SIG-M5 (cell line): ENCODE measurements around the gene FOXRED2.
"Not testable (repeated sequence)": the region's sequence is repeated elsewhere in the genome, so short reads cannot be mapped to it uniquely, and the experiment has no call there.

ENCODE experiments used
- DNase-seq: peaks from one replicate; lab custom pipeline; 2025; lab: John Stamatoyannopoulos, UW

Gene FOXRED2

DNA sequence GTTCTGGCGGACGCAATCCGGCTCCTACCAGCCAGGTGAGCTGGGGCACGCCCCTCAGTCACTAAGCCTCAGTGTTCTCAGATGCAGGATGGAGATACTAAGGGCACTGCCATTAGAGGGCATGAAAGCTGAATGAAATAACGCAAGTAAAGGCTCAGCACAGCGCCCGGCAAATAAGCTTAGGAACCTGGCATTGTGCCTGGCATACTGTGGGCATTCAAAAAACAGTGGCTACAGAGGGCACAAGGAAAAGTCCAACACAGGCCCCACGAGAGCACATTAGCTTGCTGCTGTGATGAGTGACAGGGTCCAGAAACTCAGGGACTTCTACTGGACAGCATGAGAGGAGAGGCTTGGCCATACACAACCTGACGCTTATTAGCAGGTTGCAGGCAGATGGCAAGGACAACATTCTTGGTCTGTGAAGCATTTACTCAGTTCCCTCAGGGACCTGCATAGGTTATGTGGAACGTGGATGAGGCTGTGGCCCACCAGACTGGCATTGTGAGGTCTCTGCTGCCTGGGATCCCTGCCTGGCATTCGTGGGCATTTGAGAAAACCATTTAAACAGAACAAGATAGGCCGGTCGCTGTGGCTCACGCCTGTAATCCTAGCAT lies 37.6 kb downstream of the FOXRED2 start:
- DNase-seq: no peak

DNA sequence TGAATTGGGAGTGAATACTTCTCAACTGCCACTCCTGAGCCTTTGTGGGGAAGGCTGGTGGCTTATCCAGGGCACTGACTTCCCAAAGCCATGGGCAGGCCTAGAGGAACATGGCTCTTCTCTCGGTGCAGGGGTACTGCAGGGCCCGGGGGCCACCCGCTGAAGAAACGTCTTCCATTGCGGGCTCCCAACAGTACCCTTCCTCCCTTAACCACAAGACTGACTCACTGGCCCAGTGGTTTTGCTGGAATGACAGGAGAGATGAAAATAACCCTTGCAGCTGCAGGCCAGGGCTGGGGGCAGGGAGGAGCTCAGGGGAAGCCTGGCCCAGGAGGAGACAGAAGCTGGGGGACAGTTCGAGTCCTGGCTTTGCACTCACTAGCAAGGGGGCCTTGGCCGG lies 38.9 kb downstream of the FOXRED2 start:
- DNase-seq: peak; percentile 64

DNA sequence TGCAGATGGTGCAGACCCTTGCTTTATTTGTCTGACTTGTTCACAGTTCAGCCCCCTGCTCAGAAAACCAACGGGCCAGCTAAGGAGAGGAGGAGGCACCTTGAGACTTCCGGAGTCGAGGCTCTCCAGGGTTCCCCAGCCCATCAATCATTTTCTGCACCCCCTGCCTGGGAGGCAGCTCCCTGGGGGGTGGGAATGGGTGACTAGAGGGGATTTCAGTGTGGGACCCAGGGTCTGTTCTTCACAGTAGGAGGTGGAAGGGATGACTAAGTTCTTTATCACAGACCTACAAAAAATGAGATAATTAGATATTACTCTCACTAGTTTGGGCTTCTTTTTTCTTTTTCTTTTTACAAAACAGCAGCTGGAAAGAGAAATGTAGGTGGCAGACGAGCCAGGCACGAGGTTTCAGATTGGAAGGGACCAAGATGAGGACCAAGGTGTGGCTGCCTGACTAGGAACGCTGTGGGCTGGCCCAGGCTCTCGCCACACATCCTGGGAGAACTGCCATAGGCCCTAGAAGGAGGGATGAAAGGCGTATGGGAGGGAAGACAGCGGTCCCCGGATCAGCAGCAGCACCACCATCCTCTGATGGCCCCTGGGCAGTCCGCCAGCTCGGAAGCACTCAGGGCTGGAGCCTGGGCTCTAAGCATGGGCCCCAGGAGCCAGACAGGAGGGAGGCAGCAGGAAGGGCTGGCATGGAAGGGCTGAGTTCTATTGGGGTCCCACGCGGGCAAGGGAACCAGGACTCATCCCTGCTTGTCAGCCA lies 39.6 kb downstream of the FOXRED2 start:
- DNase-seq: no peak

DNA sequence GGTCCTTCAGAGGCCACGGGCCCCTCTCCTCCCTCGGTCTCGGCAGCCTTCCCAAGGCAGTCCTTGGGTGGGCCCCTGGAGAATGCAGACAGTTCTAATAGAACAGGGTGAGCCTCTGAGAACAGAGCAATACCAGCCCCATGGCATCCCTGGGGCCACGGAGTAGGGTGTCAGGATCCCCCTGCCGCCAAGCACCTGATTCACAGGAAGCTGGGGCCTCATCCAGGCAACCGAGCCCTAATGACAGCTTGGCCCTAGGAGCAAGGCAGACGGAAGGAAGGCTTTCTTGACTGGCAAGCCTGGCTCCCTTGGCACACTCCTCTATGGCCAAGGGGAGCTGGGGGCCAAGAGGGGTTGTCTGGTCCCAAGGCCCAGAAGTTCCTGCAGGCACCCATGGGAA lies 40.6 kb downstream of the FOXRED2 start:
- no peak for DNase-seq

DNA sequence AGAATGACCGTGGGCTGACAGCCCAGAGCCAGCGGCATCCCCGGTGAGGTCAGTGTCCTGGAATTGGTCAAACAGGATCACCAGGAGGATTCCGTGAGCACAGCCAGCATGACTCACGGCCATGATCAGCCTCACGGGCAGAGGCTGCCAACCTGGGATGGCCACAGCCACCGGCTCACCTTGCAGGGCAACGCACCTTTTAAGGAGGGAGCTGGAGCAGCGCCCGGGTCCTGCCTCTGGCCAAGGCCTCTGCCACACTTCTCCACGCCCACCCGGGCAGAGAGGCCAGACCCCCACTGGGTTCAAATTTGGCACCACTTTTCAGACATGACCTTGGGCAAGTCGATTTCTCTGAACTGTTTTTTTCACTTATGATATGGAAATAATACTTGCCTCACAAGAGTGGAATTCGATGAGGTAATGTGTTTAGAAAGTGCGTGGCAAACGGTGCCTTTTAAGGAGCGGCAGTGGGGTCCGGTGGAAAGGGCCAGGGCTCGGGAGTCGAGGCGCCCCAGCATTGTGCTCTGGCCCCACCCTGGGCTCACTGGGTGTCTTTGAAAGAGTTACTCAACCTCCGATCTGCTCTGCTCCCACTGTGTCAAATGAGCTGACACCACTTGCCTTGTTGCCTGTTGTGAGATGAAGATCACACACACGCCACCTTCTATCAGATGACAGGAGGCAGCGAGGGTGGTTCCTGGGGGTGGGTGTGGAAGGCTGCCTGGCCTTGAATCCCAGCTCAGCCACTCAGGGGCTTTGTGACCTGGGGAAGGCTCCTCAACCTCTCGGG lies 41.4 kb downstream of the FOXRED2 start:
- no peak for DNase-seq

DNA sequence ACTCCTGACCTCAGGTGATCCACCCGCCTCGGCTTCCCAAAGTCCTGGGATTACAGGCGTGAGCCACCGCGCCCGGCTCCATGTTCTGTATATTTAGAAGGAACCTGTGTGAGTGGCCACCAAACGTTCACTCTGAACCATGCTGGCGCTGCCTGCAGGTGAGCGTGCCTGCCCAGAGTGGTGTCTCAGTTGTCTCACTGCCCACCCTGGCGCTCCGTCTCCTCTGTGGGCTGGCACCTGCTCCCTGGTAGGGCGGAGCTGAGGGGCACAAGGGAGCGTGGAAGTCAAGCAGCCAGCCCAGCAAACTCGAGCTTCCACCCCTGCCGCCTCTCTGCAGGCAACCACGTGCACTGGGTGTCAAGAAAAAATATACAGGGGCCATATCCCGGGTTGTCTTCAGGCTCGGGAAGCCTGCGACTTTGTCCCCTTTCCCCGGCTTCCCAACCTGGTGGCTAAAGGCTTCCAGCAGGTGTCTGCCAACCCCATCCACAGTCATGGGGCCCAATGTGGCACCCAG lies 42.1 kb downstream of the FOXRED2 start:
- no peak for DNase-seq

DNA sequence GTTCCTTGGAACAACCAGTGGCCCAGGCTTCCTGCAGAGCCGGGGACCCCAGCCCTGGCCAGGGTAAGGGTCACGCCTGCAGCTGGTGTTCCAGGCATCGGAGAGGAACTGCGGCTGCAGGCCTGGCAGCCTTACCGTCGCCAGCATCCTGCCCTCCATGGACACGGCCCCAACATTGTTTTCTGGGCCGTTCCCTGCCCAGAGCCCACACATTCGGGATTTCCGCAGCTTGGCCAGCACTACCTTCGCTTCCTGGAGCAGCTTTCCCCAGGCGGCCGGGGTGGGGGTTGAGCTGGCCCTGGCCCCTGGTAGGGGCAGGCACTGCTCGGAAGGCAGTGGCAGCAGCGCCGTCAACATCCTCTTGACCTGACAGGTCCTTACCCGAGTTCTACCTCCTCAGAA lies 43.1 kb downstream of the FOXRED2 start:
- no peak for DNase-seq

DNA sequence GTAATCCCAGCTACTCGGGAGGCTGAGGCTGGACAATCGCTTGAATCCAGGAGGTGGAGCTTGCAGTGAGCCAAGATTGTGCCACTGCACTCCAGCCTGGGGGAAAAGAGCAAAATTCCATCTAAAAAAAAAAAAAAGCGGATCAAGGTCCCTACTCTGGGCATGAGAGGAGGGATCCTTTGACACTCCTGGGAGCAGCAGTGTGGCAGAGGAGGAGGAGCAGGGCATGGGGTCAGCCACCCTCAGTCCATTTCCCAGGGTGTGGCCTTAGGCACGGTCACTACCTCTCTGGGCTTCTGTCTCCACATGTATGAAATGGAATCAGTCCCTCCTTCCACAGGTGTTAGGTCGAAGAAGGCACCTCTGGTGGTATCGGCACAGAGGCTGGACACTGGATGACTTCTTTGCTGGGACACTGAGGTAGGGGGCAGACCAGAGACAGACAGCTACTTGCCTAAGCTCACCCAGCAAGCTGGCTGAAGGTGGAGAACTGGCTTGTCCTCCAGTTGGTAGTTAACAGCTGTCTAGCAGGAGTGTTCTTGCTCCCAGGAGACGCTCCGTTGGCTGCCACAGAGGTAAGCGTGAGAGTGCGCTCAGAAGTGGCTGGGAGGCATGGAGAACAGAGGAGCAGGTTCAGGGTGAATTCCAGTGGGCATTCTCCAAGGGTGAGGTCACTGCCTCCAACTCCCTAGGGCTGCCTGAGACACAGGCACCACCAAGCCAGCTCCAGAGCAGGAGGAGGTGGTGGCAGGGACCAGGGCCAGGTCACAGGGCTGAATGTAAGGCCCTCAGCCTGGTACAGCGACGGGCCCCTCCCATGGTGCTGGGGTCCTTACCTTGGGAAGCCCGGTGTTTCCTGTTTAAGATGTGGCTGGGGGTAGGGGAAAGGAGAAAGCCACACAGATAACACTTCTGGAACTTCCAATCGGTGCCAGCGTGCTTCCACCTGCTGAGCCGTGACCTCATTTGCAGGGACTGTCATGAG lies 44.9 kb downstream of the FOXRED2 start:
- DNase-seq: no peak

DNA sequence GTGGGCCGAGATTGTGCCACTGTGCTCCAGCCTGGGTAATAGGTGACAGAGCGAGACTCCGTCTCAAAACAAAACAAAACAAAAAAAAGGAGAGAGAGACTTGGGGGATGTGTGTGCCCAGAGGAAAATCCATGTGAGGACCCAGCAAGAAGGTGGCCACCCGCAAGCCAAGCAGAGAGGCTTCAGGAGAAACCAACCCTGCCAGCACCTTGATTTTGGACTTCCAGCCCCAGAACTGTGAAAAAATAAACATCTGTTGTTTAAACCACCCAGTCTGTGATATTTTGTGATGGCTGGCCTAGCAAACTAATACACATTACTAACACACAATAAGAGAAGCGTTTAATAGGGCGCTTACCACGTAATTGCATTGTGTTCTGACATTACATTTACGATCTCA lies 46.6 kb downstream of the FOXRED2 start:
- DNase-seq: no peak

DNA sequence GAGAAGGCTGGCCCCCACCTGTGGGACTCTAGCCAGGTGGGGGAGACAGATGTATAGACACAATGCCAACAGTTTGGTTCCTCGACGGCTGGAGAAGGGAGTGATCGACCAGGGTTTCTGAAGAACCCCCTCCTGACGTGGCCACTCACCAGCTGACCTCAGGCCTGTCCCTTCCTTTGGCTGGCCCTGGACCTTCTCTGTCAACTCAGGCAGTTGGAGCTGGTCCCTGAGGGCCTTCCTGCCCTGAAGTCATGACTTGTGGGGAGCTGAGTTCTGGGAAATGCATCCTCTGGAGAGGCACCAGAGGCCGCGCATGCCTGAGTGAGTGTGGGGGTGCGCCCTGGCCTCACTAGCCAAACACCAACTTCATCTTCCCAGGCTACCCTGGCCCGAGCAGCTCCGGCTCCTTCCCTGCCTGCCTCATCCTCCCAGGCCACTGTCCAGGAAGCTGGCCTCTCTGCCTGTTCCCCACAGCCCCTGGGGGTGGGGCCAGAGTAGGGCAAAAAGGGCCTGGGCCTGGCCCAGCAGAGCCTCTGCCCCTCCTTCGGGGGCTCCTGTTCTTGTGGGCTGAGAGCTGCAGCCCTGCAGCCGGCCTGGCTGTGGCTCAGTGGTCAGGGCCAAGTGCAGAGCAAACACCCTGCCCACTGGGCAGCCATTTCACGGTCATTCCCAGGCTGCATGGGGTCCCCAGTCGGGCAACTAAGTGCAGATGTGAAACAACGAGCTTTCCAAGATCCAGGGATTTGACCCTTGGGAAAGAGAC lies 49.0 kb downstream of the FOXRED2 start:
- DNase-seq: no peak

DNA sequence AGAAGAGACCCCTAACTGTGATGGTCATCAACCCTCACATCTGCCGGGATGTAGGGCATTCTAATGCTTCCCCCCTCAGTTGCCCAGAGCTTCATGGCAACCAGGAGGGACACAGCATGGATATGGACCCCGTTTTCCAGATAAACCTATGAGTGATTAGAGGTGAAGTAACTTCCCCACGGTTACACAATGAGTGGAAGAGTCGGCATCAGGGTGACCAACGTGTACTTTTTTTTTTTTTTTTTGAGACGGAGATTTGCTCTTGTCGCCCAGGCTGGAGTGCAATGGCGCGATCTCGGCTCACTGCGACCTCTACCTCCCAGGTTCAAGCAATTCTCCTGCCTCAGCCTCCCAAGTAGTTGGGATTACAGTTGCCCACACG lies 50.4 kb downstream of the FOXRED2 start:
- no peak for DNase-seq

DNA sequence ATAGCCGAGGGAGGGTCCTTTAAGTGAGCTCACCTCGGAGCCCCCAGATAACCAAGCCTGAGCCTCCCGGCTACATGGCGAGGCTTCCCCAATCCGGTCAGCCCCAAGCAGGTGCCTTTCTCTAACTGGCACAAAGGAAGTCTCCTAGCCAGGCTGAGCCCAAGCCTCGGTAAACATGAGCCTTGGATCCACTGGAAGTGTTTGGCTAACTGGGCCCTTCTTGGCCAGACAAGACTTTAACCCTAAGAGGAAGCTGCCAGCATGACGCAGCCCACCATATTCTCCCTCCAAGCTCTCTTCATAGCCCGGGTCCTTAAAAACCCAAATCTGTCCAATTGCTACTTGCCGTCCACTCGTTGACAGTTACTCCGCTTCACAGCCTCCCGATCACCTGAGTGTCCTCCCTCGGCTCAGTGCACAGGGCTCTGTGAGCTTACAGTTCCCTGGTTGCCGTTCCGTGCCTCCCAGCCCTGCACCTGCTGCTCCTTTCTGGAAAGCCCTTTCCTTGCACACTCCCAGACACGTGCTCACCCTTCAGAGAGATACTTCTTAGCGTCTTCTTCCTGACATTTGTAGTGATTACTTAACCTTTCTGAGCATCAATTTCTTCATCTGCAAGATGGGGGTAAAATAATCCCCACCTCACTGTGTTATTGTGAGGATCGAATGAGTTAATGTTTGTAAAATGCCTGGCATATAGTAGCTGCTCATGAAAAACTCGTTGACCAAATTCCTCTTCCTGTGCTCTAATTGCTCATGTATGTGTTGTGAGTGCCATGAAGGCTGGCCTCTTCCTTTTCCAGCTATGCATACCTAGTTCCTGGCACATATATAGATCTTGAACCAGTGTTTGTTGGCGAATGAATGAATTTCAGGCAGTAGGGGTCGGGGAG lies 51.0 kb downstream of the FOXRED2 start:
- no peak for DNase-seq

DNA sequence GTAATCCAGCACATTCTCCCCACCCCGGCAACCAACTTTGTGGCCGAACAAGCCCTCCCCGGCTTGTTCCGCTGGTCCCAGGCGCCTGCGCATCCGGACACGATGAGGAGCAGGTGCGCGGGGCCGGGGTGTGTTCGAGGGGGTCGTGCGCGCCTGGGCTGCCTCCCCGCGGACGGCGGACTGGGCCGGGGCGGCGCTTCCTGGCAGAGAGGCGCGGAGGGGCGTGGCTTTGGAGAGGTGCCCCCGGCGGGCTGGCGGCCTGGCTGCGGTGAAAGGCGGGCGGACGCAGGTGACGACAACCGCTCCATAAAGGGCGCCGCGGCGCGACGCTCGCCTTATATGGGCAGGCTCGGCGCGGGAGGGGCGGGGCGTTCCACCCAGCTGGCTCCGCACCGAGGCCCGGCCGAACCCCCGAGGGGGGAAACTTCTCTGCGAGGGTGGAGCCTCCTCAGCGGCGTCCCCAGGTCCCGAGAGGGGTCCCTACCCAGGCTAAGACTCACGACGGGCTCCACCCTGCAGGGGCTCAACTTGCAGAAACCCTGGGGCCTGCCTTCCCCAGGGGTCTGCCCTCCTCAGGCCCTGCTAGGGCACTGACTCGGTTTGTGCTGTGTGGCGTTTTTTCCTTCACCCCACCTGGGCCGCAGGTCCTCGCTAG lies 51.8 kb downstream of the FOXRED2 start:
- peak; percentile 29 for DNase-seq

DNA sequence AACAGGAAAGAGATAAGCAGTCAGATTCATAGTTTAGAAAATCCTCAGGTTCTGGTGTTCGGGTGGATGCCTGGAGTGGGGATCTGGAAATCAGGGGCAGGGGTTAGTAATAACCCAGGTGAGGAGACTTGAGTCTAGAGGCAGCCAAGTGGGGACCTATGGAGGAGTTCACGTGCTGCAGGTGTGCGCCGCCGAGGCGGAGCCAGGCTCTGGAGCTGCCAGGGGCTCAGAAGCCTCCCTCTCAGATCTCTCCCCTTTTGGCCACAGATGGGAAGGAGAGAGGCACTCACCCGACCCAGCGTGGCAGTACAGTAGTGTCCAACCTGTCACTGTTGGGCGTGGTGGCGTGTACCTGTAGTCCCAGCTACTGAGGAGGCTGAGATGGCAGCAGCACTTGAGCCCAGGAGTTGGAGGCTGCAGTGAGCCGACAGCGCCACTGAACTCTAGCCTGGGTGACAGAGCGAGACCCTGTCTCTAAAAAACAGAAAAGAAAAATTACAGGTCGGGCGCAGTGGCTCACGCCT lies 52.9 kb downstream of the FOXRED2 start:
- DNase-seq: no peak

DNA sequence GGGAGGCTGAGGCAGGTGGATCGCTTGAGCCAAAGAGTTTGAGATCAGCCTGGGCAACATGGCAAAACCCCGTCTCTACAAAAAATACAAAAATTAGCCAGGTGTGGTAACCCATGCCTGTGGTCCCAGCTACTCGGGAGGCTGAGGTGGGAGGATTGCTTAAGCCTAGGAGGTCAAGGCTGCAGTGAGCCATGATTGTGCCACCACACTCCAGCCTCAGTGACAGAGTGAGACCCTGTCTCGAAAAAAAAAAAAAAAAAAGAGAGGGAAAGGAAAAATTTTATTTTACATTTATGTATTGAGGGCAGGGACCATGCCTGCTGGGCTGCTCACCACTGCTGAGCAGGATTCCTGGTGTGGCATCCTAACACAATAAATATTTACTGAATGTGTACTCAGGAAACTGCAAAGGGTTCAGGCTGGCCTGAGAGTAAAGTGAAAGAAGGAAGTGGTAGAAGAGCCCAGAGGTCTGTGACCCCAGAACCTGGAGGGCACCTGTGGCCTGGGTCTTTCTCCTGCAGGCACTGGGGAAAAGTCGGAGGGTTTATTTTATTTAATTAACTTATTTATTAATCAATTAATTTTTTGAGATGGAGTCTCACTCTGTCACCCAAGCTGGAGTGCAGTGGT lies 53.7 kb downstream of the FOXRED2 start:
- not testable (repeated sequence) for DNase-seq

DNA sequence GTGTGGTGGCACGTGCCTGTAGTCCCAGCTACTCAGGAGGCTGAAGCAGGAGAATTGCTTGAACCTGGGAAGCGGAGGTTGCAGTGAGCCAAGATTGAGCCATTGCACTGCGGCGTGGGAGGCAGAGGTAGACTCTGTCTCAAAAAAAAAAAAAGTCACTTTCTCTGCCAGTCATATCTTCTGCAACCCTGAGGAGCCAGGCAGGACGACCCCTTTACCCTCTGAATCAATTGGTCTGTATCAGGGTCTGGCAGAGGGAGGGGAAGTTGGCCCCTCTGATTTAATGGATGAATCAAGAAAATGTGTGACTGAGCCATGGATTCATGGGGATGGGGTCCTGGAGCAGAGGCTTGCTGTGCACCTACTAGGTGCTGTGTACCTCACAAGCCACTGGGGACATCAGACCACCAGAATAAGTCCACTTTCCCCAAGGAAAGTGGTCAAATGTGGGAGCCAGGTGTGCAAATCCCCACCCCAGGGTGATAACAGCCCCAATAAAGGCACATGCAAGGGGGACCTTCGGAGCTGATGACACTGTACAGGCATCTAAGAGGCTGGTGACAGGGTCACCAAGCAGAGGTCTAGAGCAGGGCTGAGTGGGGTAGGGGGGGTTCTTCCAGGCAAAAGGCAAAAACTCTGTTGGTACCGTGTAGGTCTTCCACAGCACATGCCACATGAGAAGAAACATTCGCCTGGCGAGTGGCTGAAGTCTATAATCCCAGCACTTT lies 54.4 kb downstream of the FOXRED2 start:
- DNase-seq: no peak

DNA sequence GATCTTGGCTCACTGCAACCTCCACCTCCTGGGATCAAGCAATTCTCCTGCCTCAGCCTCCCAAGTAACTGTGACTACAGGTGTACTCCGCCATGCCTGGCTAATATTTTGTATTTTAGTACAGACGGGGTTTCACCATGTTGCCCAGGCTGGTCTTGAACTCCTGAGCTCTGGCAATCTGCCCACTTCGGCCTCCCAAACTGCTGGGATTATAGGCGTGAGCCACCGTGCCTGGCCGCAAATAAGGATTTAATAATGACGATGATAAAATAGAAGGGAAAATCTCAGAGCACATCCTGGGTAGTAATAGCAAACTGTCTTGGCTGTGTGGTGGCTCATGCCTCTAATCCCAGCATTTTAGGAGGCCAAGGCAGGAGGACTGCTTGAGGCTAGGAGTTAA lies 55.9 kb downstream of the FOXRED2 start:
- not testable (repeated sequence) for DNase-seq
